HG03039 (cell line): ENCODE measurements around the gene HERC4.
"Not testable (repeated sequence)": the region's sequence is repeated elsewhere in the genome, so short reads cannot be mapped to it uniquely, and the experiment has no call there.

Source experiments
- ATAC-seq: cut with Tn5 transposase; IDR thresholded peaks from one replicate; pipeline ENCODE4 v1.9.1; 2021; ENCODE audit warnings: mild to moderate bottlenecking, moderate library complexity; ENCODE audit not compliant: unreplicated experiment

The HERC4 gene

GRCh38 chr10:67971311-67971710 is 103.8 kb downstream of the HERC4 start:
- no peak for ATAC-seq

- no peak for ATAC-seq
These were observed 105.2 kb downstream of the HERC4 start for GRCh38 chr10:67969875-67970274.

- ATAC-seq, result not testable (repeated sequence)
These were observed 109.0 kb downstream of the HERC4 start for GRCh38 chr10:67966035-67966434.

- ATAC-seq, result no peak
These were observed 109.6 kb downstream of the HERC4 start for GRCh38 chr10:67965456-67965855.

- no peak for ATAC-seq
These were observed 115.1 kb downstream of the HERC4 start for GRCh38 chr10:67959839-67960476.

GRCh38 chr10:67955614-67956013 is 119.5 kb downstream of the HERC4 start:
- ATAC-seq, result no peak

GRCh38 chr10:67943917-67944316 is 131.2 kb downstream of the HERC4 start:
- ATAC-seq, result no peak

- no peak for ATAC-seq
These were observed 138.7 kb downstream of the HERC4 start for GRCh38 chr10:67936416-67936815.

GRCh38 chr10:67935223-67935622 is 139.9 kb downstream of the HERC4 start:
- ATAC-seq, result no peak

- ATAC-seq, result no peak
These were observed 140.7 kb downstream of the HERC4 start for GRCh38 chr10:67934336-67934735.

- no peak for ATAC-seq
These were observed 141.9 kb downstream of the HERC4 start for GRCh38 chr10:67933199-67933598.

- ATAC-seq, result no peak
These were observed 148.1 kb downstream of the HERC4 start for GRCh38 chr10:67926951-67927350.

- no peak for ATAC-seq
These were observed 149.6 kb downstream of the HERC4 start for GRCh38 chr10:67925449-67926005.

GRCh38 chr10:67924136-67924535 is 150.9 kb downstream of the HERC4 start:
- ATAC-seq, result no peak

GRCh38 chr10:67923551-67923950 is 151.5 kb downstream of the HERC4 start:
- ATAC-seq, result no peak

- no peak for ATAC-seq
These were observed 154.0 kb downstream of the HERC4 start for GRCh38 chr10:67921065-67921464.

- no peak for ATAC-seq
These were observed 157.4 kb downstream of the HERC4 start for GRCh38 chr10:67917679-67918078.

- ATAC-seq, result no peak
These were observed 157.9 kb downstream of the HERC4 start for GRCh38 chr10:67917169-67917568.

GRCh38 chr10:67914777-67915340 is 160.2 kb downstream of the HERC4 start:
- no peak for ATAC-seq

- no peak for ATAC-seq
These were observed 162.6 kb downstream of the HERC4 start for GRCh38 chr10:67912331-67912946.

GRCh38 chr10:67903581-67903980 is 171.5 kb downstream of the HERC4 start:
- ATAC-seq, result no peak

- ATAC-seq, result no peak
These were observed 181.4 kb downstream of the HERC4 start for GRCh38 chr10:67893637-67894036.
